PC-9 (cell line): ENCODE results near the gene TTBK2. TPM values are rescaled to one million over a fixed set of nuclear protein-coding genes. Genes with fewer than 3 reads are reported as not detected.

Experiments
- BruUV-seq: library from RNA; stranded (reverse); fragments of 400-500 nt; replicated peaks from 2 replicates; lab custom pipeline; 2021; lab: Mats Ljungman, UMichigan
- CTCF ChIA-PET: fragments of 300-600 bp; sonication (Branson Sonifier 250); formaldehyde crosslinking; loops from one replicate; lab custom pipeline; 2022; ENCODE audit warnings: antibody characterized with exemption; lab: Charles Lee
- POLR2A ChIA-PET: fragments of 300-600 bp; sonication (Branson Sonifier 250); formaldehyde crosslinking; loops from one replicate; lab custom pipeline; 2022; ENCODE audit warnings: antibody characterized with exemption; ENCODE audit not compliant: unreplicated experiment; lab: Charles Lee
- DNase-seq, 2 experiments: peaks; one replicate each; pipeline versions ENCODE4 v3.0.0 to v3.0.0-alpha.2; 2015 to 2022; ENCODE audit warnings: mixed read lengths in 1 of 2
- H2AFZ ChIP-seq: fragments of 200-600 bp; sonication (generic); 2 replicates; pipeline ENCODE4 v1.8.1; 2017; ENCODE audit warnings: antibody characterized with exemption
- H3F3A ChIP-seq: fragments of 200-600 bp; sonication (generic); 2 replicates; pipeline ENCODE4 v1.8.1; 2017; ENCODE audit warnings: antibody characterized with exemption, mild to moderate bottlenecking, low read depth; ENCODE audit not compliant: insufficient read depth
- H3K27ac ChIP-seq: fragments of 200-600 bp; sonication (generic); 2 replicates; pipeline ENCODE4 v1.6.1; 2016; ENCODE audit warnings: mixed run types
- H3K27me3 ChIP-seq: fragments of 200-600 bp; sonication (generic); 2 replicates; pipeline ENCODE4 v1.6.1; 2016; ENCODE audit warnings: low read depth, mixed run types; ENCODE audit not compliant: insufficient read depth
- H3K36me3 ChIP-seq: fragments of 200-600 bp; sonication (generic); 2 replicates; pipeline ENCODE4 v1.6.1; 2016; ENCODE audit warnings: low read depth, mixed run types
- H3K4me1 ChIP-seq: fragments of 200-600 bp; sonication (generic); replicated peaks from 2 replicates; pipeline ENCODE4 v1.6.1; 2016; ENCODE audit warnings: mixed run types; ENCODE audit not compliant: insufficient read depth
- H3K4me2 ChIP-seq: fragments of 200-600 bp; sonication (generic); 2 replicates; pipeline ENCODE4 v1.6.1; 2017; ENCODE audit warnings: mixed run types
- H3K4me3 ChIP-seq: fragments of 200-600 bp; sonication (generic); 2 replicates; pipeline ENCODE4 v1.6.1; 2016; ENCODE audit warnings: mixed run types
- H3K79me2 ChIP-seq: fragments of 200-600 bp; sonication (generic); 2 replicates; pipeline ENCODE4 v1.6.1; 2017; ENCODE audit warnings: low read depth, mixed run types
- H3K9me2 ChIP-seq: fragments of 200-600 bp; sonication (generic); 2 replicates; pipeline ENCODE4 v1.8.1; 2017; ENCODE audit warnings: mild to moderate bottlenecking; ENCODE audit not compliant: insufficient read depth
- H3K9me3 ChIP-seq: fragments of 200-600 bp; sonication (generic); 2 replicates; pipeline ENCODE4 v1.8.1; 2016; ENCODE audit warnings: low read depth; ENCODE audit not compliant: insufficient read depth
- H4K20me1 ChIP-seq: fragments of 200-600 bp; sonication (generic); 2 replicates; pipeline ENCODE4 v1.8.1; 2017; ENCODE audit not compliant: insufficient read depth
- EZH2 ChIP-seq: fragments of 200-600 bp; sonication (generic); IDR thresholded peaks from 2 replicates; pipeline ENCODE4 v1.8.0; 2017; ENCODE audit warnings: antibody characterized with exemption, low read depth
- intact Hi-C: fragments of 100-400 bp; cut with micrococcal nuclease; formaldehyde crosslinking; loops from one replicate; pipeline ENCODE4 v1.10.0; 2022; ENCODE audit not compliant: unreplicated experiment
- total RNA-seq: library from RNA; stranded (reverse); gene quantifications from 2 replicates; pipeline ENCODE4 v1.2.3, GENCODE V29; 2021
- TF ChIP-seq, protein P1 (sequence below): fragments of 200-600 bp; sonication (generic); conservative IDR thresholded peaks from 2 replicates; pipeline ENCODE4 v1.6.1; 2017; ENCODE audit warnings: mixed run types, antibody characterized with exemption, mild to moderate bottlenecking, moderate library complexity

Gene TTBK2
- total RNA-seq, 1 experiment from 2014 or later: 22.6 TPM

DNA sequence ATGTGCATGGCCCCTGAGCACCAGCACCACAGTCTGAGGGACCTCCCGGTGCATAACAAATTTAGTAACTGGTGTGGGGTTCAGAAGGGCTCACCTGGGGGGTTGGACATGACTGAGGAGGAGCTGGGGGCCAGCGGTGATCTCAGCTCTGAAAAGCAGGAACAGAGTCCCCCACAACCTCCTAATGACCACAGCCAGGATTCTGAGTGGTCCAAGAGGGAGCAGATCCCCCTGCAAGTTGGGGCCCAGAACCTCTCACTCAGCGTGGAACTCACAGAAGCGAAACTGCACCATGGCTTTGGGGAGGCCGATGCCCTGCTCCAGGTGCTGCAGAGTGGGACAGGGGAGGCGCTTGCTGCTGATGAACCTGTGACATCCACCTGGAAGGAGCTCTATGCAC lies 226.6 kb downstream of the TTBK2 start:
- Histone ChIP-seq H3K27ac (no peak overlapping the region), H3K9me2 (no peaks in the 10 kb centered on the region), H3K79me2 (no peaks in the 10 kb centered on the region), H3F3A (no peaks in the 10 kb centered on the region), H3K4me2 (no peak overlapping the region), H3K4me1 (no peaks in the 10 kb centered on the region), H2AFZ (no peak overlapping the region), H4K20me1 (no peaks in the 10 kb centered on the region), H3K27me3 (no peaks in the 10 kb centered on the region), H3K9me3 (no peaks in the 10 kb centered on the region), H3K4me3 (no peak overlapping the region), H3K36me3 (no peaks in the 10 kb centered on the region)
- DNase-seq: no peak
- BruUV-seq: no TSS peak
- no peak for TF ChIP-seq EZH2
- TF ChIP-seq, protein P1, sequence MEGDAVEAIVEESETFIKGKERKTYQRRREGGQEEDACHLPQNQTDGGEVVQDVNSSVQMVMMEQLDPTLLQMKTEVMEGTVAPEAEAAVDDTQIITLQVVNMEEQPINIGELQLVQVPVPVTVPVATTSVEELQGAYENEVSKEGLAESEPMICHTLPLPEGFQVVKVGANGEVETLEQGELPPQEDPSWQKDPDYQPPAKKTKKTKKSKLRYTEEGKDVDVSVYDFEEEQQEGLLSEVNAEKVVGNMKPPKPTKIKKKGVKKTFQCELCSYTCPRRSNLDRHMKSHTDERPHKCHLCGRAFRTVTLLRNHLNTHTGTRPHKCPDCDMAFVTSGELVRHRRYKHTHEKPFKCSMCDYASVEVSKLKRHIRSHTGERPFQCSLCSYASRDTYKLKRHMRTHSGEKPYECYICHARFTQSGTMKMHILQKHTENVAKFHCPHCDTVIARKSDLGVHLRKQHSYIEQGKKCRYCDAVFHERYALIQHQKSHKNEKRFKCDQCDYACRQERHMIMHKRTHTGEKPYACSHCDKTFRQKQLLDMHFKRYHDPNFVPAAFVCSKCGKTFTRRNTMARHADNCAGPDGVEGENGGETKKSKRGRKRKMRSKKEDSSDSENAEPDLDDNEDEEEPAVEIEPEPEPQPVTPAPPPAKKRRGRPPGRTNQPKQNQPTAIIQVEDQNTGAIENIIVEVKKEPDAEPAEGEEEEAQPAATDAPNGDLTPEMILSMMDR: no peak
- POLR2A ChIA-PET: no interaction called here
- CTCF ChIA-PET: interaction anchor here (0.5 kb wide), 1 partner anchor 697 kb away, joined by 4 read pairs; no protein-coding TSS in a partner anchor
- intact Hi-C loops: no loop called here

DNA sequence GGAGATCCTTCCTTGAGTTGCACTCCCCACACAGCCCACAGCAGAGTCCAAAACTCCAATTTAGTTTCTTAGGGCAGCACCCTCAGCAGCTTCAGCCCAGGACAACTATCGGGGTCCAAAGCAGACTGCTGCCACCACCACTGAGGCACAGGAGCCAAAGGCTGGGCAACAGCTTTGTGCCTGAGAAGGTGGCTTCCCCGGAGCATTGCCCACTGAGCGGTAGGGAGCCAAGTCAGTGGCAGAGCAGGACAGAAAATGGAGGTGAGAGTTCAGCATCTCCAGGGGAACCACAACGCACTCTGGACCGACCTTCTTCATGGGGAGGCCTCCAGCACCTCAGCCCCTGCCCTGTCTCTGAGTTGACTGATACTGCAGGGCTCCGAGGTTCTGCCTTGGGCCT lies 227.1 kb downstream of the TTBK2 start:
- no TSS peak for BruUV-seq
- intact Hi-C loops: no loop called here
- ChIA-PET CTCF (no interaction called here), POLR2A (no interaction called here)
- Histone ChIP-seq H3K9me3 (no peaks in the 10 kb centered on the region), H3K4me3 (no peak overlapping the region), H3K36me3 (no peaks in the 10 kb centered on the region), H4K20me1 (no peaks in the 10 kb centered on the region), H3F3A (no peaks in the 10 kb centered on the region), H3K79me2 (no peaks in the 10 kb centered on the region), H3K9me2 (no peaks in the 10 kb centered on the region), H3K4me2 (no peak overlapping the region), H3K27ac (no peak overlapping the region), H3K4me1 (no peaks in the 10 kb centered on the region), H2AFZ (no peak overlapping the region), H3K27me3 (no peaks in the 10 kb centered on the region)
- no peak for TF ChIP-seq EZH2
- TF ChIP-seq, protein P1: no peak
- no peak for DNase-seq

DNA sequence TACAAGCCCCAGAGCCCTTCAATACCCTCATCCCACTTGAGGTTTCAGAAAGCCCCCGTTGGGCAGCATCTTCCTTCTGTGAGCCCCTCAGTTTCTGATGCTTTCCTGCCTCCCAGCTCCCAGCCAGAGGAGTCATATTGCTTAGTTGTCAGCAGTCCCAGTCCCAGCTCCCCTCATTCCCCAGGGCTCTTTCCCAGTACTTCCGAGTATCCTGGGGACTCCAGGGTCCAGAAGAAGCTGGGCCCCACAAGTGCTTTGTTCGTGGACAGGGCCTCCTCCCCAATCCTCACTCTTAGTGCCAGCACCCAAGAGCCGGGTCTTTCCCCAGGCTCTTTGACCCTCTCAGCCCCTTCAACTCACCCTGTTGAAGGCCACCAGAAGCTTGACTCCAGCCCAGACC lies 227.6 kb downstream of the TTBK2 start:
- CTCF ChIA-PET: no interaction called here
- DNase-seq: no peak
- Histone ChIP-seq H3K79me2 (no peaks in the 10 kb centered on the region), H3K36me3 (no peaks in the 10 kb centered on the region), H2AFZ (no peak overlapping the region), H3K4me3 (no peak overlapping the region), H4K20me1 (no peaks in the 10 kb centered on the region), H3K9me3 (no peaks in the 10 kb centered on the region), H3F3A (no peaks in the 10 kb centered on the region), H3K4me1 (no peaks in the 10 kb centered on the region), H3K4me2 (no peak overlapping the region), H3K27me3 (no peaks in the 10 kb centered on the region), H3K9me2 (no peaks in the 10 kb centered on the region), H3K27ac (no peak overlapping the region)
- BruUV-seq: no TSS peak
- intact Hi-C loops: no loop called here
- TF ChIP-seq EZH2: no peak
- TF ChIP-seq, protein P1: no peak
- POLR2A ChIA-PET: no interaction called here
